ENCODE data around the gene PCBP4. TPM values are rescaled to one million over a fixed set of nuclear protein-coding genes. Genes with fewer than 3 reads are reported as not detected.

The PCBP4 gene
- total RNA-seq, 1 donor from 2014 or later: 60.6 TPM

DNA sequence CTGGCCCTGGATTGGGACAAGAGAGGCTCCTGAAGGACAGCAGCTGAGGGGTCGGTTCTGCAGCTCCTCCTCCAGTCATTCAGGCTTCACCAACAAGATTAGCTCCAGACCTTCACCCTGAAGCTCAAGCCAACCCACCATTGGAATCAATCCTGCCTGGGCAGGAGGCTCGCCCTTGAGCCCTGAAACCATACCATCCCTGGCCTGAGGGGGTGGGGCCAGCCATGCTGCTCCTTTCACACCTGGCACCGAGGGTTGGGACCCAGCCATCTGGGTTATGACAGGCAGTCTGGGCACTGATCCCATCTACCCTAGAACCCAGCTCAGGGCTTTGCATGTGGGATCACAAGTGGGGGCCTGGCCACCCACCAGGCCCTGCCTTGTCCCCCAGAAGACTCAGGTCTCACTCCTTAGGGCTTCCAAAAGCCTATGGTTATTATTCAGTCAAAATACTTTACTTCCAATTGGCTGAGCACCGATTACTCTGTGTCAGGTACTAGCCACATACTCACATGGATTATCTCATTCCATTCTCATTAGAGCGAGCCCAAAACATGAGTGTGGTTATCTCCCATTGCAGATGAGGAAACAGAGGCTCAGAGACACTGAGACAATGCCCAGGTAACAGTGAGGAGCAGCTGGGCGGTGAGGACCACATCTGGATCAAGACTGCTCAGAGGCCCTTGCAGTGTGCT, 3.5 kb upstream of the PCBP4 start:
- no peak overlapping the region for H3K4me3 Mint-ChIP-seq (ENCODE audit: unreplicated experiment)
- TF ChIP-seq, protein P1, sequence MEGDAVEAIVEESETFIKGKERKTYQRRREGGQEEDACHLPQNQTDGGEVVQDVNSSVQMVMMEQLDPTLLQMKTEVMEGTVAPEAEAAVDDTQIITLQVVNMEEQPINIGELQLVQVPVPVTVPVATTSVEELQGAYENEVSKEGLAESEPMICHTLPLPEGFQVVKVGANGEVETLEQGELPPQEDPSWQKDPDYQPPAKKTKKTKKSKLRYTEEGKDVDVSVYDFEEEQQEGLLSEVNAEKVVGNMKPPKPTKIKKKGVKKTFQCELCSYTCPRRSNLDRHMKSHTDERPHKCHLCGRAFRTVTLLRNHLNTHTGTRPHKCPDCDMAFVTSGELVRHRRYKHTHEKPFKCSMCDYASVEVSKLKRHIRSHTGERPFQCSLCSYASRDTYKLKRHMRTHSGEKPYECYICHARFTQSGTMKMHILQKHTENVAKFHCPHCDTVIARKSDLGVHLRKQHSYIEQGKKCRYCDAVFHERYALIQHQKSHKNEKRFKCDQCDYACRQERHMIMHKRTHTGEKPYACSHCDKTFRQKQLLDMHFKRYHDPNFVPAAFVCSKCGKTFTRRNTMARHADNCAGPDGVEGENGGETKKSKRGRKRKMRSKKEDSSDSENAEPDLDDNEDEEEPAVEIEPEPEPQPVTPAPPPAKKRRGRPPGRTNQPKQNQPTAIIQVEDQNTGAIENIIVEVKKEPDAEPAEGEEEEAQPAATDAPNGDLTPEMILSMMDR (IDR thresholded peaks at IDR 0.05; ENCODE audit: unreplicated experiment): no peak
- peaks cover 25% of the 10 kb centered on the region for H3K4me1 Mint-ChIP-seq (ENCODE audit: unreplicated experiment)
- DNase-seq (ENCODE audit: low spot score): no peak
- peaks cover 3% of the 10 kb centered on the region for H3K36me3 Mint-ChIP-seq (ENCODE audit: low read depth, unreplicated experiment)
- H3K27ac Mint-ChIP-seq (ENCODE audit: unreplicated experiment): no peak overlapping the region
- peaks cover 11% of the 10 kb centered on the region for H3K27me3 Mint-ChIP-seq (ENCODE audit: unreplicated experiment)
- H3K9me3 Mint-ChIP-seq (ENCODE audit: unreplicated experiment): no peaks in the 10 kb centered on the region

DNA sequence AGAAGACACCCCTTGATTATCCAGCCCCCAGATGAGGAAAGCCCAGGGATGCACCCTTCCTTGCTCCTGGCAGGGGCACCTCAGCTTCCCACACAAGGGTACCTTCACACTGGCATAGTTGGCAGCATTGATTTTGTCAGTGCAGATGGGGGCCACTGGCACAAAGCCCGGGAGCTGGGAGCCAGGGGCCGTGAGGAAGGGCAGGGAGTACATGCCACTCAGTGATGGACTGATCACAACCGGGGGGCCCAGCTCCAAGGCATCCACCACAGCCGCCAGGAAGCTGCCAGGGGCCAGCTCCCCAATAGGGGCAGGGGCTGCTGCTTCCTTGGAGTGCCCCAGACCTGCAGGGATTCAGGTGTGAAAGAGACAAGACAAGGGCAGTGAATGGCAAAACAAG, 2.6 kb upstream of the PCBP4 start:
- H3K4me3 Mint-ChIP-seq (ENCODE audit: unreplicated experiment): no peak overlapping the region
- peaks cover 15% of the 10 kb centered on the region for H3K27me3 Mint-ChIP-seq (ENCODE audit: unreplicated experiment)
- TF ChIP-seq, protein P1 (IDR thresholded peaks at IDR 0.05; ENCODE audit: unreplicated experiment): no peak
- peaks cover 3% of the 10 kb centered on the region for H3K36me3 Mint-ChIP-seq (ENCODE audit: low read depth, unreplicated experiment)
- no peaks in the 10 kb centered on the region for H3K9me3 Mint-ChIP-seq (ENCODE audit: unreplicated experiment)
- no peak overlapping the region for H3K27ac Mint-ChIP-seq (ENCODE audit: unreplicated experiment)
- no peak for DNase-seq (ENCODE audit: low spot score)
- H3K4me1 Mint-ChIP-seq (ENCODE audit: unreplicated experiment): peaks cover 26% of the 10 kb centered on the region

DNA sequence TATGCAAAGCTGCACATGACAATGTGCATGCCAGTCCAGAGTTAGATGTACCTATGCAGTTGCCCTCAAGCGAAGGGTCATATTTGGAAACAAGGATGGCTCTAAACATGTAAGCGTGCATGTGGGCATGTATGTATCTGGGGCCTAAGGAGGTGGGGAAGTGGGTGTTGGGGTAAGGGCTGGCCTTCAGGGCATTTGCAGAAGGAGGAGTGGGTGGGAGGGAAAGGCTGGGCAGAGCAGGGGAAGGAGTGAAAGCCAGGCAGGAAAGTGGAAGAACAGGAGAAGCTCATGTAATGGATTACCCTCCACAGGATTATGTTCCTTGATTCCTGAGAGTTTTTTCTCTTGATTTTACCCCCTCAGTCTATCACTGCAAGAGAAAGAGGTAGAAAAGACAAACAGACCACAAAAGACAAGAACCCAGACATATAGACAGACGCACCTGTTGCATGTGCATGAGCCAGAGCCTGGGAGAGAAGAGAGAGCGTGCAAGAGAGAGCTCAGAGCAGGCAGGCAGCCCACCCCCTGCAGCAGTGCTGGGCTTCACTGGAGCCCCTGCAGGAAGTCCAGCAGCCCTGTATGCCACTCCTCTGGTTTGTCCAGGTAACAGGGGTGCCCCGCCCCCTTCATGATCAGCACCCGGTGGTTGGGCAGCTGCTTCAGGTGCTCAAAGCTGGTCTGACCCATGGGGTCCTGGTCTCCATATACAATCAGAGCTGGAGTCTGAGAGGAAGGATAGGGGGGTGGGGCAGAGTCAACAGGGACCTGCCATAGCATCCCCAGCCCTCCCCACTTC, 1.8 kb upstream of the PCBP4 start:
- no peak for DNase-seq (ENCODE audit: low spot score)
- peak overlapping the region; percentile 67 for H3K27ac Mint-ChIP-seq (ENCODE audit: unreplicated experiment)
- TF ChIP-seq, protein P1 (IDR thresholded peaks at IDR 0.05; ENCODE audit: unreplicated experiment): no peak
- peaks cover 22% of the 10 kb centered on the region for H3K4me1 Mint-ChIP-seq (ENCODE audit: unreplicated experiment)
- peaks cover 3% of the 10 kb centered on the region for H3K36me3 Mint-ChIP-seq (ENCODE audit: low read depth, unreplicated experiment)
- H3K9me3 Mint-ChIP-seq (ENCODE audit: unreplicated experiment): no peaks in the 10 kb centered on the region
- peaks cover 15% of the 10 kb centered on the region for H3K27me3 Mint-ChIP-seq (ENCODE audit: unreplicated experiment)
- peak overlapping the region; percentile 43 for H3K4me3 Mint-ChIP-seq (ENCODE audit: unreplicated experiment)

- Mint-ChIP-seq H3K27ac (ENCODE audit: unreplicated experiment) (peak overlapping the region; percentile 74), H3K4me1 (ENCODE audit: unreplicated experiment) (peaks cover 18% of the 10 kb centered on the region), H3K36me3 (ENCODE audit: low read depth, unreplicated experiment) (peaks cover 3% of the 10 kb centered on the region), H3K9me3 (ENCODE audit: unreplicated experiment) (no peaks in the 10 kb centered on the region), H3K27me3 (ENCODE audit: unreplicated experiment) (peaks cover 14% of the 10 kb centered on the region), H3K4me3 (ENCODE audit: unreplicated experiment) (peak overlapping the region; percentile 81)
- TF ChIP-seq, protein P1 (IDR thresholded peaks at IDR 0.05; ENCODE audit: unreplicated experiment): no peak
- DNase-seq (ENCODE audit: low spot score): peak; percentile 46
Observed at GRCh38 chr3:51968170-51968775, 1.0 kb upstream of the PCBP4 start.

Data from endothelial cell (in vitro differentiated cells).